Measurements from ENCODE around the gene BICD2.
A peak's percentile ranks its signal among the peaks of the same experiment; 100 is the strongest.

BICD2 gene

GRCh38 chr9:92727716-92728700 lies 36.6 kb downstream of the BICD2 start:
- DNase-seq (ENCODE audit: low read depth) = no peak

GRCh38 chr9:92726971-92727715 lies 37.5 kb downstream of the BICD2 start:
- no peak for DNase-seq (ENCODE audit: low read depth)

GRCh38 chr9:92726348-92726747 lies 38.3 kb downstream of the BICD2 start:
- no peak for DNase-seq (ENCODE audit: low read depth)

- no peak for DNase-seq (ENCODE audit: low read depth)
Observed at GRCh38 chr9:92725766-92726165, 38.9 kb downstream of the BICD2 start.

GRCh38 chr9:92725266-92725545 lies 39.4 kb downstream of the BICD2 start:
- no peak for DNase-seq (ENCODE audit: low read depth)

GRCh38 chr9:92724528-92725265 lies 39.9 kb downstream of the BICD2 start:
- DNase-seq (ENCODE audit: low read depth) = no peak

GRCh38 chr9:92723801-92724323 lies 40.8 kb downstream of the BICD2 start:
- no peak for DNase-seq (ENCODE audit: low read depth)

GRCh38 chr9:92723299-92723625 lies 41.4 kb downstream of the BICD2 start:
- no peak for DNase-seq (ENCODE audit: low read depth)

GRCh38 chr9:92722386-92723298 lies 42.0 kb downstream of the BICD2 start:
- DNase-seq (ENCODE audit: low read depth) = no peak

- DNase-seq (ENCODE audit: low read depth) = no peak
Observed at GRCh38 chr9:92721548-92721947, 43.1 kb downstream of the BICD2 start.

GRCh38 chr9:92720807-92721535 lies 43.7 kb downstream of the BICD2 start:
- DNase-seq (ENCODE audit: low read depth) = no peak

GRCh38 chr9:92720209-92720765 lies 44.3 kb downstream of the BICD2 start:
- no peak for DNase-seq (ENCODE audit: low read depth)

- DNase-seq (ENCODE audit: low read depth) = no peak
Observed at GRCh38 chr9:92719028-92719647, 45.5 kb downstream of the BICD2 start.

- no peak for DNase-seq (ENCODE audit: low read depth)
Observed at GRCh38 chr9:92718086-92719001, 46.3 kb downstream of the BICD2 start.

GRCh38 chr9:92717201-92718085 lies 47.2 kb downstream of the BICD2 start:
- no peak for DNase-seq (ENCODE audit: low read depth)

- DNase-seq (ENCODE audit: low read depth) = no peak
Observed at GRCh38 chr9:92716557-92716956, 48.1 kb downstream of the BICD2 start.

GRCh38 chr9:92715488-92716231 lies 49.0 kb downstream of the BICD2 start:
- peak; percentile 28 for DNase-seq (ENCODE audit: low read depth)
